HG03060 (cell line): Measurements from ENCODE around the gene PAM.
"Not testable (repeated sequence)": the region's sequence is repeated elsewhere in the genome, so short reads cannot be mapped to it uniquely, and the experiment has no call there.

ENCODE experiments used
- ATAC-seq: cut with Tn5 transposase; IDR thresholded peaks from one replicate; pipeline ENCODE4 v1.9.1; 2021; ENCODE audit warnings: low read depth, moderate number of reproducible peaks; ENCODE audit not compliant: unreplicated experiment

The PAM gene

GRCh38 chr5:102750151-102750834 lies 4.8 kb upstream of the PAM start:
- ATAC-seq = no peak

DNA sequence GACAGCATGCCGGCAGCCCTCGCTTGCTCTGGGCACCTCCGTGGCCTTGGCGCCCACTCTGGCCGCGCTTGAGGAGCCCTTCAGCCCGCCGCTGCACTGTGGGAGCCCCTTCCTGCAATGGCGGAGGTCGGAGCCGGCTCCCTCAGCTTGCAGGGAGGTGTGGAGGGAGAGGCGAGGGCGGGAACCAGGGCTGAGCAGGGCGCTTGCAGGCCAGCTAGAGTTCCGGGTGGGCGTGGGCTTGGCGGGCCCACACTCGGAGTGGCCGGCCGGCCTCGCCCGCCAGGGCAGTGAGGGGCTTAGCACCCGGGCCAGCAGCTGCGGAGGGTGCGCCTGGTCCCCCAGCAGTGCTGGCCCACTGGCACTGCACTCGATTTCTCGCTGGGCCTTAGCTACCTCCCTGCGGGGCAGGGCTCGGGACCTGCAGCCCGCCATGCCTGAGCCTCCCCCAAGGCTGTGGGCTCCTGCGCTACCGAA lies 3.2 kb upstream of the PAM start:
- ATAC-seq = not testable (repeated sequence)

DNA sequence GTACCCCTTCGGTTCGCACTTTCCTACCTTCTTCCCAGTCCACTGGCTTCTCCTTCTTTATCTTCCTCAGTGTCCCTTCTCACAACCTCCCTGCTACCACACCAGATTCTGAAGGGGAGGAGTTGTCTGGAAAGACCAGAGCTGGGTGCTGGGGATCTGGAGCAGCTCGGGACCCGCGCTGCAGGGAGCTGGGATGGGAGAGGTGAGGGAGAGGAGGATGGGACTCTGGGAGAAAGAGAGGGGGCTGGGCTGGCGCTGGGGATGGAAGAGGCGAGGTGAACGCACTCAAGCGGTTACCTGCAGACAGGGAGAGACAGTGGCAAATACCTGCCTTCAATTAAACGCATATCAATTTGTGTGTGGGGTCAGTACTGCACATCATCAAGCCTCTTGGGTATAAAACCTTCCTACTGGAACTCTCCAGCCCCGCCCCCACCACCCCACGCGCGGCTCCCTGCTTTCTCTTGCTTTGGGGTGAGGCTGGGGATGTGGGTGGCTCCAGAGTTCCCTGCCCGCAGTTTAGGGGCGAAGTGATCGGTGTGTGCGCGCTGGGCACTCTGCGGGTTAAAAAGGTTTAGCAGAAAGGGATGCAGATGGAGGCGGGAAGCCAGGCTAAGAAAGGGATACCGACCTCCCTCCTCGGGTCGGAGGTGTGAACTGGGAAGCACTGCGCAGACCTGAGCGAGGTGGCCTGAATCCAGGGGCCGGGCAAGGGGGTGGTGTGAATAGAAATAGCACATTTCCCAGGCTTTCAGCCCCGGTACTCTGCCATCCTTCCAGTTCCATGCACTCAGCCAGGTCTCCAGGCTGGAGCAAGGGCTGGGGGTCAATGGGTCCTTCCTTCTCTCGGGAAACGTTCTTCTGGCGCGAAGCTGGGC lies 977 bp upstream of the PAM start:
- no peak for ATAC-seq

DNA sequence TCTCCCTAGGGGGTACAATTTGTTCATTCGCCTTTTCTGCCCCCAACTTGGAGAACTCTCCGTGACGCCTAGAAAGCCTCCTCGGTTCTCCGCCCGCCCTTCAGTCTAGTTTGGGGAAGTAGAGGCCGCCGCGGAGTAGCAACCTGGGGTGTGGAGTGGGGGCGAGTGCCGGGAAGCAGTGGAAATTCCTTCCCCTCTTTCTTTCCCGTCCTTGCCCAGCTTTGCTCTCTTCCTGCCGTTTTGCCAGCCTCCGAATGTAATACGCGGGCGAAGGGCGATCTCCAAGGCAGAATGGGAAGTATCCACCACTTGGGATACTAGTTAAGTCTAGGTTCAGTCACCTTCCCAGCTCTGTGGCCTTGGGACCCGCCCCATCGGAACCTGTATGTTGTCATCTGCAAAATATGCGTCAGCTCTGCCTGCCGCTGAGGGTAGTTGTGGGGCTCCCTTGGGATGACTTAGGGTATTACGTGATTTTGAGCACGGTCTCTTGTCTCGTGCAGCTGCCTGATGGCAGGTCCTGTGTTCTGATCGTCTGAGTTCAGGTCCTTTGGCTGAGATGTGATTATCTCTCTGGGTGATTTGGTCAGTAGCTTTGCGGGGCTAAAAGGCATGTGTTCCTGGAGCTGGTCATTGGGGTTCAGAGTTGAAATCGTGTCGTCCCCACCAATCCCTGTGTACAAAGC lies 724 bp downstream of the PAM start:
- peak; percentile 81 for ATAC-seq

GRCh38 chr5:102758576-102758975 lies 3.5 kb downstream of the PAM start:
- no peak for ATAC-seq

GRCh38 chr5:102759289-102759688 lies 4.2 kb downstream of the PAM start:
- no peak for ATAC-seq

- ATAC-seq = no peak
These were observed 4.6 kb downstream of the PAM start for GRCh38 chr5:102759700-102760099.

GRCh38 chr5:102760815-102761214 lies 5.7 kb downstream of the PAM start:
- no peak for ATAC-seq

DNA sequence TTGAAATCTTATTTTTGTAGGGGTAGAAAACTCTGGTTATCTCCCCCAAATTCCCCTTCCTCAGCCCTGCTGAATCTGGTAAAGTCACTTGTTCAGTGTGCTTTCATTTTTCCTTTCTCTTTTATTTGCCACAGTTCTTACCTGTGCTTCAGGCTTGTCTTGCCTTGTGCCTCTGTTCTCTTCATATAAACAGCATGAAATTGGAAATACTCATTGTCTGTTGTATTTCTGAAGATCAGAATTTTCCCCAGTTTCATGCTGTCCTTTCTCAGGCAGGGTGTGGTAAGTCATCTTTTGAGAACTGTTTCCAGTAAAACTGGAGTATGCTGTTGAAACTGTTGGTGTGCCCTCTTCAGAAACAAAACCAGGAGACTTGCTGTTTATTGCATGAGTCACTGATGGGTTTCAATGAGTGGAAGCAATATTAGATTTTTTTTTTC lies 7.0 kb downstream of the PAM start:
- peak; percentile 62 for ATAC-seq

DNA sequence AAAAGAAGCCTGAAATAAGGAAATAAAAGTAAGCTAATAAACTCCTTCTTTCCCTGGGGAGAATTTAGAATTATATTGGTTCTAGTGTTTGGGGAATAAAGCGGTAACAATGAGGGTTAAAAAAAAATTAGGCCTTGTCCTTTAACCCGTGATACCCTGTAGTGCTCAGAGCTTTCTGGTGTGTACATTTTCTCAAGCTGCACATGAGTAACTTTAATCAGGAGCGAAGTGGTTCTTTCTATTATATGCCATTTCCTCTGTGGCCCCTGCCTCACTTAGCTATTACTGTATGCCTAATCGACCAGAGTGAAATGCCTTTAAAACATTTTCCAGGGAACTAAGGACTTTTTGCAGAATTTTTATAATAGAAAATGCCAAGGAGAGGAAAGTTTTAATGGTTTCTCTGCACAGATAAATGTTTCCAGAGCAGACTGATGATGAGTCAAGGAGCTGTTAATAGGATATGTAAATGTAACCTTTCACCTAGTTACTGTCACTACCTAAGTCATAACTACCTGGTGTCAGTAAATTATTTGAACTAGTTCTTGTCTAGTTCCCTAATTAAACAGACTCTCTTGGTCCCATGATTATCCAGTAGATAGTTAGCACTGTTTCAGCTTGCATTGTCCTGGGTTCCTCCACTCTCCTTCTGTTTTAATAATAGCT lies 7.6 kb downstream of the PAM start:
- ATAC-seq = no peak

DNA sequence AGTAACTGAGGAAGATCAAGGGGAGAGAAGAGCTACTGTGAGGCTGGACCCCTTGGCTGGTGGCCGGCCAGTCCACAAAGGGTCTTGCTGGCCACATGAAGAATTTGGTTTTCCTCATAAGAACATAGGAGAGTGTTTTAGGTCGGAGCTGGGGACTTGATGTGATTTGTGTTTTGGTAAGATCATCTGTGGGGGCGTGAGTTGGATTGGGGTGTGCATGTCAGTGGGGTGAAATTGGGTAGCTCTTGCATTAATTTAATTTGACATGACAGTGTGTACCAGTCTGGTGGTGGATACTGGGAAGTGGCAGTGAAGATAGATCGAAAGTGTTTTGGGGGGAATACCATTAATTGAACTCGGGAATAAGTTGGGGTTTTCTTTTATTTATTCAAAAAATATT lies 8.6 kb downstream of the PAM start:
- ATAC-seq = no peak

- ATAC-seq = no peak
These were observed 9.4 kb downstream of the PAM start for GRCh38 chr5:102764381-102765004.

GRCh38 chr5:102765350-102765749 lies 10.2 kb downstream of the PAM start:
- ATAC-seq = no peak

DNA sequence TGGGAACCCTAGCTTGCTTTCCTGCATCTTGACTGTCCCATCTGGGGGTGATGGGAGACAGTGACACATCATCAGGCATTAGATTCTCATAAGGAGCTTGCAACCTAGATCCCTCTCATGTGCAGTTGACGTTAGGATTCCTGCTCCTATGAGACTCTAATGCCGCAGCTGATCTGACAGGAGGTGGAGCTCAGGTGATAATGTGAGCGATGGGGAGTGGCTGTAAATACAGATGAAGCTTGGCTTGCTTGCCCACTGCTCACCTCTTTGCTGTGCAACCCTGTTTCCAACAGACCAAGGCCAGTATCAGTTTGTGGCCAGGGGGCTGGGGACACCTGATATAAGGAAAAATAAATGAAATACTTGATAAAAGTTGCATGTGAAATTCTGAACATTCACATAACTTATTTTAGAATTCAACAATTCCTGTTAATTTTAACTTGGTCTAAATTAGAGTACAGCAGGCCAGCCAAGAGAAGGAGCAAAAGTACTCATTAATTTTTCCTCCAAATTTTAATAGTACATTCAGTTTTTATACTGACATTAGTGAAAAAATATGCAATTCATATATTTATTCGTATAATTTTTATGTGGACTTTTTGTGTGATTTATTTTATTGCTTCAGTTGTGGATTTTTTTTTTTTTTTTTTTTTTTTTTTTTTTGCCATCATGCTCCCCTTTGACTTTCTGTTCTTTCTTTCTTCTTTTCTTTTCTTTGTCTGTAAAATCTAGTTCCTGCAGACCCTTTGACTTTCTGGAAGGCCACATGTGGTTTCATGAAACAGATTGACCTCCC lies 11.4 kb downstream of the PAM start:
- ATAC-seq = no peak

GRCh38 chr5:102767862-102768261 lies 12.8 kb downstream of the PAM start:
- ATAC-seq = no peak

DNA sequence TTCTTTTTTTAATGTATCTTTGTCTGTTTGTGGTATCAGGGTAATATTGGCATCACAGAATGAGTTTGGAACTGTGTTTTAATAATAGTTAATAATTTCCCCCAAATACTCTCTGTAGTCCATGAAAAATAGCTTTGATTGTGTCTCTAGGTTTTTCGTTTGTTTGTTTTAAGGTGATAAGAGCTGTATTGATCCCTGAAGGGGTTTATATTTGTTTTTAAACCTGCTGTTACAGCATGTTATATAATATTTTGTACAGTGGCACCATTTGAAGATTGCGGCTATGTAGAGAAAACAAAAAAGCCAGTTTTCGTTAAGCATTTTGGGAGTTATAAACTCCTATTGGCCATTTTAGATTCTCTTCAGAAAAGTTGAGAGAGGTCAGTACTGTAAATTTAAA lies 15.7 kb downstream of the PAM start:
- no peak for ATAC-seq

- no peak for ATAC-seq
These were observed 16.3 kb downstream of the PAM start for GRCh38 chr5:102771435-102771834.

DNA sequence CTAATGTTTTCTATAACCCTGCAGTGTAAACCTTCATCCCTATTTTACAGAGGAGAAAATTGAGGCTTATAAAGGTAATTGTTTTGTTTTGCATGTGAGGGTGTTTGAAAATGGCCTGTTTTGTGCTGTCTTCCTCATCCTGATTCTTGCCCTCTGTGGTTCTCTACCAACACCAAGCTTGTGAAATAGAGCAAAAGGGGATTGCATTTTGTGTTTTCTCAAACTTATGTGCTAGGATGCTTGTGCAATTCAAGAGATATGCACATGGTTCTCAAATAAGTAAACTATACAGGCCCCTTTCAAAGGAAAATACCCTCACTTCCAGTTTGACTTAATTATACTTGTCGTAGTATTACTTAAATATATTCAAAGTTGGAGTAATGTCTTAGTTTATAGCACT lies 17.2 kb downstream of the PAM start:
- ATAC-seq = no peak

GRCh38 chr5:102773133-102773532 lies 18.0 kb downstream of the PAM start:
- no peak for ATAC-seq
